HepG2 (cell line): ENCODE results near the gene ICAM5.

Experiments
- ATF7 ChIP-seq, 2 experiments: fragments of 450-650 bp in 1 of 2; sonication (generic) in 1 of 2; formaldehyde crosslinking in 1 of 2; IDR thresholded peaks; 2 replicates each; pipeline versions ENCODE4 v1.4.0 to v1.6.1; 2016 to 2020; ENCODE audit warnings: antibody characterized with exemption in 1 of 2, mild to moderate bottlenecking in 1 of 2, missing genetic modification reagents in 1 of 2
- POLR2A ChIP-seq, 2 experiments: IDR thresholded peaks; 2 replicates each; pipeline ENCODE4 v1.6.1; 2011; ENCODE audit warnings: low read depth in 2 of 2, low read length in 2 of 2, mild to moderate bottlenecking in 1 of 2, moderate library complexity in 1 of 2; ENCODE audit not compliant: insufficient read depth in 1 of 2
- SALL2 ChIP-seq: sonication (generic); formaldehyde crosslinking; IDR thresholded peaks from 2 replicates; pipeline ENCODE4 v1.8.1; 2023; ENCODE audit warnings: mild to moderate bottlenecking, missing genetic modification reagents, inconsistent platforms
- SAP130 ChIP-seq: IDR thresholded peaks from 2 replicates; pipeline ENCODE4 v1.6.1; 2016; ENCODE audit warnings: low read depth
- SMAD3 ChIP-seq: sonication (generic); formaldehyde crosslinking; IDR thresholded peaks from 2 replicates; pipeline ENCODE4 v1.4.0; 2020; ENCODE audit warnings: missing genetic modification reagents
- SP2 ChIP-seq: sonication (generic); formaldehyde crosslinking; IDR thresholded peaks from 2 replicates; pipeline ENCODE4 v1.5.1; 2020; ENCODE audit warnings: mild to moderate bottlenecking, missing genetic modification reagents
- TFE3 ChIP-seq: IDR thresholded peaks from 2 replicates; pipeline ENCODE4 v1.6.1; 2016
- ZFX ChIP-seq: sonication (generic); formaldehyde crosslinking; IDR thresholded peaks from 2 replicates; pipeline ENCODE4 v1.4.0; 2020; ENCODE audit warnings: mild to moderate bottlenecking, low read depth, missing genetic modification reagents, moderate library complexity
- ZNF30 ChIP-seq: sonication (generic); formaldehyde crosslinking; IDR thresholded peaks from 2 replicates; pipeline ENCODE4 v1.5.0; 2020; ENCODE audit warnings: mild to moderate bottlenecking, missing genetic modification reagents
- ZNF484 ChIP-seq: sonication (generic); formaldehyde crosslinking; IDR thresholded peaks from 2 replicates; pipeline ENCODE4 v1.5.1; 2020; ENCODE audit warnings: mild to moderate bottlenecking, low read depth, missing genetic modification reagents, borderline replicate concordance
- ZNF558 ChIP-seq: sonication (generic); formaldehyde crosslinking; IDR thresholded peaks from 2 replicates; pipeline ENCODE4 v1.9.0; 2022; ENCODE audit warnings: mild to moderate bottlenecking, missing genetic modification reagents, borderline replicate concordance
- TF ChIP-seq, protein P1 (sequence below): sonication (generic); formaldehyde crosslinking; IDR thresholded peaks from 2 replicates; pipeline ENCODE4 v1.5.0; 2020; ENCODE audit warnings: mild to moderate bottlenecking, missing genetic modification reagents, moderate library complexity

GRCh38 chr19:10283301-10284064, 6.3 kb upstream of the ICAM5 start:
- TF ChIP-seq, protein P1, sequence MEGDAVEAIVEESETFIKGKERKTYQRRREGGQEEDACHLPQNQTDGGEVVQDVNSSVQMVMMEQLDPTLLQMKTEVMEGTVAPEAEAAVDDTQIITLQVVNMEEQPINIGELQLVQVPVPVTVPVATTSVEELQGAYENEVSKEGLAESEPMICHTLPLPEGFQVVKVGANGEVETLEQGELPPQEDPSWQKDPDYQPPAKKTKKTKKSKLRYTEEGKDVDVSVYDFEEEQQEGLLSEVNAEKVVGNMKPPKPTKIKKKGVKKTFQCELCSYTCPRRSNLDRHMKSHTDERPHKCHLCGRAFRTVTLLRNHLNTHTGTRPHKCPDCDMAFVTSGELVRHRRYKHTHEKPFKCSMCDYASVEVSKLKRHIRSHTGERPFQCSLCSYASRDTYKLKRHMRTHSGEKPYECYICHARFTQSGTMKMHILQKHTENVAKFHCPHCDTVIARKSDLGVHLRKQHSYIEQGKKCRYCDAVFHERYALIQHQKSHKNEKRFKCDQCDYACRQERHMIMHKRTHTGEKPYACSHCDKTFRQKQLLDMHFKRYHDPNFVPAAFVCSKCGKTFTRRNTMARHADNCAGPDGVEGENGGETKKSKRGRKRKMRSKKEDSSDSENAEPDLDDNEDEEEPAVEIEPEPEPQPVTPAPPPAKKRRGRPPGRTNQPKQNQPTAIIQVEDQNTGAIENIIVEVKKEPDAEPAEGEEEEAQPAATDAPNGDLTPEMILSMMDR, result no peak
- TF ChIP-seq ZNF484 (no peak), ATF7 (IDR thresholded peaks at IDR 0.05) (no peak), ATF7 (CRISPR knock-in tag; IDR thresholded peaks at IDR 0.05) (no peak), SAP130 (CRISPR knock-in tag) (no peak), TFE3 (no peak), POLR2A (IDR thresholded peaks at IDR 0.05; ENCODE audit: insufficient read depth in 1 of 2, low read depth in 2 of 2, low read length in 2 of 2) (no peak), SALL2 (CRISPR knock-in tag) (no peak), ZFX (CRISPR knock-in tag) (no peak), ZNF558 (no peak), SP2 (CRISPR knock-in tag) (no peak), SMAD3 (CRISPR knock-in tag) (no peak), ZNF30 (CRISPR knock-in tag) (no peak)
